OCI-LY7 (cell line): ENCODE results near the gene HCN4. TPM values are rescaled to one million over a fixed set of nuclear protein-coding genes. Genes with fewer than 3 reads are reported as not detected.

Experiments
- BruUV-seq: library from RNA; stranded (reverse); fragments of 400-500 nt; replicated peaks from 2 replicates; lab custom pipeline; 2021; lab: Mats Ljungman, UMichigan
- CTCF ChIA-PET: fragments of 300-600 bp; sonication (Branson Sonifier 250); formaldehyde crosslinking; loops from one replicate; lab custom pipeline; 2022; ENCODE audit warnings: antibody characterized with exemption; ENCODE audit not compliant: unreplicated experiment; lab: Charles Lee
- POLR2A ChIA-PET: fragments of 300-600 bp; sonication (Branson Sonifier 250); formaldehyde crosslinking; loops from one replicate; lab custom pipeline; 2022; ENCODE audit warnings: antibody characterized with exemption; lab: Charles Lee
- DNase-seq: peaks from one replicate; pipeline ENCODE4 v3.0.0-alpha.2; 2015; ENCODE audit warnings: low spot score
- H2AFZ ChIP-seq: fragments of 200-600 bp; sonication (generic), shearing (Covaris generic); 2 replicates; pipeline ENCODE4 v1.6.1; 2014; ENCODE audit warnings: mild to moderate bottlenecking, antibody characterized with exemption, low read length, moderate library complexity
- H3K27ac ChIP-seq: fragments of 200-600 bp; sonication (generic); 2 replicates; pipeline ENCODE4 v1.5.1; 2014; ENCODE audit warnings: mixed run types, low read depth, mild to moderate bottlenecking, moderate library complexity, low read length, inconsistent platforms; ENCODE audit not compliant: poor library complexity, severe bottlenecking
- H3K36me3 ChIP-seq: fragments of 200-600 bp; sonication (generic); 2 replicates; pipeline ENCODE4 v1.6.1; 2014; ENCODE audit warnings: mild to moderate bottlenecking, antibody characterized with exemption, low read length, moderate library complexity, mixed read lengths; ENCODE audit not compliant: insufficient read depth
- H3K4me1 ChIP-seq: fragments of 200-600 bp; sonication (generic); 2 replicates; pipeline ENCODE4 v1.5.1; 2014; ENCODE audit warnings: mild to moderate bottlenecking, low read length; ENCODE audit not compliant: insufficient read depth, poor library complexity, severe bottlenecking
- H3K4me2 ChIP-seq: fragments of 200-600 bp; sonication (generic); 2 replicates; pipeline ENCODE4 v1.6.1; 2014; ENCODE audit warnings: mild to moderate bottlenecking, low read length
- H3K4me3 ChIP-seq: fragments of 200-600 bp; sonication (generic); 2 replicates; pipeline ENCODE4 v1.5.1; 2014; ENCODE audit warnings: mild to moderate bottlenecking, low read depth, low read length; ENCODE audit not compliant: poor library complexity, severe bottlenecking
- H3K79me2 ChIP-seq: fragments of 200-600 bp; sonication (generic); 2 replicates; pipeline ENCODE4 v1.6.1; 2016; ENCODE audit warnings: low read depth, mild to moderate bottlenecking, low read length, moderate library complexity, mixed read lengths; ENCODE audit not compliant: insufficient read depth
- H3K9me2 ChIP-seq: fragments of 200-600 bp; sonication (generic); 2 replicates; pipeline ENCODE4 v1.6.1; 2016; ENCODE audit warnings: mild to moderate bottlenecking, low read length, mixed read lengths; ENCODE audit not compliant: insufficient read depth
- H3K9me3 ChIP-seq: fragments of 200-600 bp; sonication (generic); 2 replicates; pipeline ENCODE4 v1.6.1; 2014; ENCODE audit warnings: mild to moderate bottlenecking, mixed run types, low read length, mixed read lengths
- H4K20me1 ChIP-seq: fragments of 200-600 bp; sonication (generic); 2 replicates; pipeline ENCODE4 v1.6.1; 2014; ENCODE audit warnings: mild to moderate bottlenecking, antibody characterized with exemption, low read length, moderate library complexity, mixed read lengths; ENCODE audit not compliant: insufficient read depth
- CTCF ChIP-seq: fragments of 200-600 bp; sonication (generic); conservative IDR thresholded peaks from 2 replicates; pipeline ENCODE4 v1.5.1; 2014; ENCODE audit warnings: mild to moderate bottlenecking, antibody characterized with exemption, low read length, moderate library complexity, mixed read lengths
- EZH2phosphoT487 ChIP-seq: fragments of 200-600 bp; sonication (generic); IDR thresholded peaks from 2 replicates; pipeline ENCODE4 v1.6.1; 2018; ENCODE audit warnings: low read depth, borderline replicate concordance, mild to moderate bottlenecking, mixed run types, antibody characterized with exemption, low read length, moderate library complexity, mixed read lengths
- intact Hi-C: fragments of 100-400 bp; cut with micrococcal nuclease; formaldehyde crosslinking; loops from one replicate; pipeline ENCODE4 v1.10.0; 2022; ENCODE audit not compliant: unreplicated experiment
- total RNA-seq, 2 experiments: library from RNA; depleted of rRNA in 1 of 2; stranded (reverse); fragments of >200 nt in 1 of 2; shearing (Covaris generic) in 1 of 2; gene quantifications; 2 replicates each; pipeline ENCODE4 v1.2.3, GENCODE V29; 2014 to 2022

Gene HCN4
- total RNA-seq, 2 experiments from 2014 or later, result not detected

GRCh38 chr15:73275862-73276261 is 92.9 kb downstream of the HCN4 start:
- H3K4me1 ChIP-seq, result no peaks in the 10 kb centered on the region
- BruUV-seq, result no TSS peak
- H3K9me3 ChIP-seq, result no peaks in the 10 kb centered on the region
- TF ChIP-seq CTCF (no peak), EZH2phosphoT487 (no peak)
- no peaks in the 10 kb centered on the region for H3K9me2 ChIP-seq
- no peak overlapping the region for H3K27ac ChIP-seq
- H3K4me2 ChIP-seq, result no peak overlapping the region
- CTCF ChIA-PET, result no interaction called here
- H4K20me1 ChIP-seq, result no peaks in the 10 kb centered on the region
- H3K36me3 ChIP-seq, result no peaks in the 10 kb centered on the region
- H2AFZ ChIP-seq, result no peak overlapping the region
- no peaks in the 10 kb centered on the region for H3K79me2 ChIP-seq
- DNase-seq, result no peak
- intact Hi-C loops, result no loop called here
- no peak overlapping the region for H3K4me3 ChIP-seq
- POLR2A ChIA-PET, result interaction anchor here (1.6 kb wide), 2 partner anchors 10 to 14 kb away, joined by 4 to 5 read pairs; no protein-coding TSS in a partner anchor

- BruUV-seq, result no TSS peak
- ChIA-PET POLR2A (no interaction called here), CTCF (interaction anchor here (0.5 kb wide), 1 partner anchor 173 kb away, joined by 3 read pairs; no protein-coding TSS in a partner anchor)
- H3K4me2 ChIP-seq, result no peak overlapping the region
- DNase-seq, result peak; percentile 56
- no peaks in the 10 kb centered on the region for H4K20me1 ChIP-seq
- H3K4me1 ChIP-seq, result no peaks in the 10 kb centered on the region
- no peak overlapping the region for H3K4me3 ChIP-seq
- H3K9me3 ChIP-seq, result no peaks in the 10 kb centered on the region
- peak; percentile 89 for TF ChIP-seq CTCF
- no peak for TF ChIP-seq EZH2phosphoT487
- H3K36me3 ChIP-seq, result no peaks in the 10 kb centered on the region
- H3K79me2 ChIP-seq, result no peaks in the 10 kb centered on the region
- intact Hi-C loops, result loop anchor here (2.0 kb wide), 1 partner anchor 33 kb away; no protein-coding TSS in a partner anchor
- H3K27ac ChIP-seq, result no peak overlapping the region
- 0 out of 2 replicates have a peak overlapping the region, but pooled peaks have one; percentile 36 for H2AFZ ChIP-seq
- H3K9me2 ChIP-seq, result no peaks in the 10 kb centered on the region
Measured at GRCh38 chr15:73273181-73274002, 95.4 kb downstream of the HCN4 start.
